ENCODE data around the gene MMP21.

The MMP21 gene, protein sequence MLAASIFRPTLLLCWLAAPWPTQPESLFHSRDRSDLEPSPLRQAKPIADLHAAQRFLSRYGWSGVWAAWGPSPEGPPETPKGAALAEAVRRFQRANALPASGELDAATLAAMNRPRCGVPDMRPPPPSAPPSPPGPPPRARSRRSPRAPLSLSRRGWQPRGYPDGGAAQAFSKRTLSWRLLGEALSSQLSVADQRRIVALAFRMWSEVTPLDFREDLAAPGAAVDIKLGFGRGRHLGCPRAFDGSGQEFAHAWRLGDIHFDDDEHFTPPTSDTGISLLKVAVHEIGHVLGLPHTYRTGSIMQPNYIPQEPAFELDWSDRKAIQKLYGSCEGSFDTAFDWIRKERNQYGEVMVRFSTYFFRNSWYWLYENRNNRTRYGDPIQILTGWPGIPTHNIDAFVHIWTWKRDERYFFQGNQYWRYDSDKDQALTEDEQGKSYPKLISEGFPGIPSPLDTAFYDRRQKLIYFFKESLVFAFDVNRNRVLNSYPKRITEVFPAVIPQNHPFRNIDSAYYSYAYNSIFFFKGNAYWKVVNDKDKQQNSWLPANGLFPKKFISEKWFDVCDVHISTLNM

GRCh38 chr10:125775491-125776106 lies at the start of gene MMP21:
TSS of gene MMP21 (minus strand) at chr10:125775821. CDS start at chr10:125775821, 0 bp downstream.
- DNase-seq: no peak

GRCh38 chr10:125824736-125825135 lies 49.1 kb upstream of the MMP21 start:
- no peak for DNase-seq

- DNase-seq: peak; percentile 1
Measured at GRCh38 chr10:125823663-125824251, 48.1 kb upstream of the MMP21 start.

DNA sequence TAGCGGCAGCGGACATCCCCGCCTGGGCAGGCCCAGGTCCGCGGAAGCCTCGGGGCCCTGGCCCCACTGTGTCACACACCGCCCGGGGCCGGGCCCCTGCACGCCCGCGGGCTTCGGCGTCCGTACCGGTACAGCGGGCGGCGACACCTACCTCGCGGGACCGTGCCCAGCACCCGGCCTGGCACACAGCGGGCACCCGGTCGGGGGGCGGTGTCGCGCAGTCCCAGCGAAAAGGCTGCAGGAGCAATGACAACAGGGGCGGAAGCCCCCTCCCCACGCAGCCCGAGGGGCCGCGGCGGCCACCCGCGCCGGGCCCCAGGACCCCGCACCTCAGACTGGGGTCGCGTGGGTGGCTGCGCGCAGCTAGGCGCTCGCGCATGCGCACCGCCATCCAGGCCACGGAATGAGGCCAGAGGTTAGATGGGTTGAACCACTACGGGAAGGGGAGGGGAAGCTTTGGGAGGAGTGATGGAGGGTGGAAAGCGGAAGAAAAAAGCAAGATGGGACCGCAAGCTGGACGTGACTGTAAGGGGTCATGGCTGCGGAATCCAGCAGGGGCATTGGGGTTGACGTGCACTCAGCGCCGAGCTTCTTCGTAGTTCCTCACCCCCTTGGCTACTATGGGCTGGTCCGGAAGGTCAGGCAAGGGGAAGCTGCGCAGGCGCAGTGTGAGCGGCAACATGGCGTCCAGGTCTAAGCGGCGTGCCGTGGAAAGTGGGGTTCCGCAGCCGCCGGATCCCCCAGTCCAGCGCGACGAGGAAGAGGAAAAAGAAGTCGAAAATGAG lies 47.4 kb upstream of the MMP21 start, which contains the start of the genes BCCIP and UROS:
TSS of gene BCCIP (plus strand) at position 669 of the 785 bp plus-strand sequence. CDS start at position 681, 12 bp downstream.
TSS of gene UROS (minus strand) at position 381 of the 785 bp plus-strand sequence. CDS start 6,759 bp downstream, outside the sequence.
- DNase-seq: peak; percentile 75

- no peak for DNase-seq
Measured at GRCh38 chr10:125820701-125821100, 45.1 kb upstream of the MMP21 start.

GRCh38 chr10:125817337-125817946 lies 41.8 kb upstream of the MMP21 start:
- DNase-seq: no peak

DNA sequence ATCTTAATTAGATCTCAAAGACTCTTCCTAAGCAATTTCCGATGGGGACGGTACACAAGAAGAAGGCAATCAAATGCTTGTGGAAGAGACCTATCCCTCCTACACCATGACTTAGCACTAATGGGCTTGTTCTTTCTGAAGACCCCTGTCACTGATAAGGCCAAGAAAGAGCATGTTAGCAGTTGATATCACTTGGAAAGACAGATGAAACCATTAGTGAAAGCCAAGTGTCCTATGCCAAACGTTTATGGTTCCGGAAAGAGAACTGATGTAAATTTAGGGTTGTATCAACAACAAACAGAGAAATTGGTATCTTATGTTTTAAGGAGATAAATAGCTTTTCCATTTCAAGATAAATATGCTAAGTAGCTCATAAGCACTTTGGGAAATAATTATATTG lies 40.9 kb upstream of the MMP21 start:
- DNase-seq: no peak

- DNase-seq: no peak
Measured at GRCh38 chr10:125815764-125816163, 40.1 kb upstream of the MMP21 start.

- no peak for DNase-seq
Measured at GRCh38 chr10:125812128-125812750, 36.6 kb upstream of the MMP21 start.

- no peak for DNase-seq
Measured at GRCh38 chr10:125811251-125811650, 35.6 kb upstream of the MMP21 start.

GRCh38 chr10:125808047-125808446 lies 32.4 kb upstream of the MMP21 start:
- no peak for DNase-seq

DNA sequence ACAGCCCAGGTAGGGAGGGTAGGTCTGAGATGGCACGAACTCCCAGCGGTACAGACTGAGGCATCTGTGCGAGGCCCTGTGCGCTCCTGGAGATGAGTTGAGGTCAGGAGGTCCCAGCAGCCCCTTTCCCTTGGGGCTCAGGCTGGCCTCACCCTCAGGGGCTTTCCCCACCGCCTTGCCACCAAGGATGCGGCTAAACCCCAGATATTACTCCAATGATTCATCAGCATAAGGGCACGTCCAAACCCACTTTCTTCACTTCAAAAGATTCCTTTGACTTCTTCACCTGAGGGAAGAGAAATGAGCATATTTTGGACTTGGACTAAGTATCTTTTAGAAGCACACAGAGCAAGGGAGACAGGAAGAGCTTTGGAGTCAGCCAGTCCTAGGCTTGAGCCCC lies 27.1 kb upstream of the MMP21 start:
- DNase-seq: no peak

- DNase-seq: peak; percentile 46
Measured at GRCh38 chr10:125802131-125802530, 26.5 kb upstream of the MMP21 start.

GRCh38 chr10:125801574-125801973 lies 26.0 kb upstream of the MMP21 start:
- DNase-seq: no peak

- DNase-seq: no peak
Measured at GRCh38 chr10:125799451-125800182, 24.0 kb upstream of the MMP21 start.

- no peak for DNase-seq
Measured at GRCh38 chr10:125797994-125798662, 22.5 kb upstream of the MMP21 start.

- no peak for DNase-seq
Measured at GRCh38 chr10:125797424-125797823, 21.8 kb upstream of the MMP21 start.

GRCh38 chr10:125795637-125796190 lies 20.1 kb upstream of the MMP21 start:
- DNase-seq: no peak

DNA sequence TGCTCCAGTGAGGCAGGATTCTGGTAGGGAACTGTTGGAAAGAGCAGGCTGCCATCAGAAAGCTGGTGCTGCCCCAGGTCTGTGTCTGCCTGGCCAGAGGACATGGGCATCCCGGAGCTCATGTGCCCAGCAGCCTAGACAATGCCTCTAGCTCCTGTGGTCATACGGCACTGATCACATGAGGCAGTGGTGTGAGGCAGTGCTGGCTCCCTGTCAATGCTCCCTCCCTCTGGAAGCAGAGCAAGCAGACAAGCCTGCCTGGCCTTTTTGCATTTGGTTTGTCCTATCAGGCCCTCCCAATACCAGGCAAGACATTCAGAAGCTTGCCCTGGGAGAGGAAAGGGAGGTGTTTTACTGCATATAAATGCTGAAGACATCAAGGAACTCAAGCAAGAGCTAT lies 19.5 kb upstream of the MMP21 start:
- DNase-seq: no peak
